ENCODE measurements around the gene SLC43A3. TPM values are rescaled to one million over a fixed set of nuclear protein-coding genes. Genes with fewer than 3 reads are reported as not detected.

SLC43A3 gene
- total RNA-seq, 1 experiment from 2014 or later = 21.4 TPM

DNA sequence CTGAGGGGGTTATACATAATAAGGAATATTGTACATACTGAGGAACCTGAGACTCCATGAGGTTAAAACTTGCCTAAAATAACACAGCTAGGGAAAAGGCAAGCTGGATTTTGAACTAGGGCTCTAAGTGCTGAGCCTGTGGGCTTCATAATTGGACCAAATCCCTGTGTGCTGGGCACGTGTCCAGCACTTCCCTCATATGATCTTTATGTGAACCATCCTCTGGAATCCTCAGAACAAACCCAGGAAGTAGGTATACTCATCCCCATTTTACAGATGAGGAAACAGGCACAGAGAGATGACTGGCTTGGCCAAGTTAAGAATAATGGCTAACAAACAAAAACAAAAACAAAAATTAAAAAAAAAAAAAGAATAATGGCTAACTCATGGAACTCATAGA, 48.3 kb upstream of the SLC43A3 start:
- no peak overlapping the region for H2BK5ac ChIP-seq (ENCODE audit: insufficient read length, low read length)
- H3T11ph ChIP-seq (ENCODE audit: low read length) = no peak overlapping the region
- H3K9ac ChIP-seq (ENCODE audit: extremely low read depth, insufficient read length, low read length) = no peak overlapping the region
- H3K9me3 ChIP-seq (ENCODE audit: control insufficient read depth, low read depth, low read length) = no peaks in the 10 kb centered on the region
- no peak overlapping the region for H2BK120ac ChIP-seq (ENCODE audit: low read depth, low read length, poor library complexity, severe bottlenecking)
- no peak overlapping the region for H2AFZ ChIP-seq (ENCODE audit: low read length)
- Mint-ChIP-seq H3K36me3 (ENCODE audit: insufficient read depth in 1 of 3, low read depth in 3 of 3) (peaks cover 7 to 9% (median 8%) of the 10 kb centered on the region in 3 experiments; a peak in 4 of 7 replicates), H3K9me3 (no peaks in the 10 kb centered on the region; a peak in 2 of 5 replicates), H3K4me1 (peaks cover 27 to 51% of the 10 kb centered on the region in 2 experiments), H3K4me3 (no peak overlapping the region), H3K27ac (no peak overlapping the region), H3K27me3 (ENCODE audit: low read depth) (peaks cover 64% of the 10 kb centered on the region)
- peaks cover 6% of the 10 kb centered on the region for H3K23me2 ChIP-seq (ENCODE audit: insufficient read length, low read depth, low read length, poor library complexity, severe bottlenecking)
- no peak overlapping the region for H2BK15ac ChIP-seq (ENCODE audit: low read depth, low read length)
- no peak for DNase-seq
- H3K27ac ChIP-seq (ENCODE audit: insufficient read length, low read depth, low read length) = no peak overlapping the region
- no peak overlapping the region for H4K91ac ChIP-seq (ENCODE audit: insufficient read length, low read depth, low read length)
- no peak overlapping the region for H2BK20ac ChIP-seq (ENCODE audit: low read depth, low read length, poor library complexity, severe bottlenecking)
- no peak overlapping the region for H4K5ac ChIP-seq (ENCODE audit: insufficient read length, low read depth, low read length)
- H3K79me2 ChIP-seq (ENCODE audit: insufficient read depth, low read length) = no peaks in the 10 kb centered on the region
- no peak overlapping the region for H4K8ac ChIP-seq (replicated peaks; ENCODE audit: insufficient read length, low read depth, low read length)
- no peak overlapping the region for H3K14ac ChIP-seq (ENCODE audit: insufficient read depth, low read length)
- H3K18ac ChIP-seq (ENCODE audit: insufficient read length, low read depth, low read length) = no peak overlapping the region
- no CpG with 5 or more reads among the region's 1 CpG for WGBS (ENCODE audit: extremely low coverage, insufficient read length, low lambda C conversion rate)
- no peak overlapping the region for H3K23ac ChIP-seq (ENCODE audit: insufficient read length, low read depth, low read length)
- no peaks in the 10 kb centered on the region for H3K79me1 ChIP-seq (ENCODE audit: insufficient read depth, low read depth, low read length, poor library complexity, severe bottlenecking)
- peaks cover 6% of the 10 kb centered on the region; the same call in 1 of the 2 replicates for H3K27me3 ChIP-seq (ENCODE audit: insufficient read depth, low read length)
- H3K4ac ChIP-seq (ENCODE audit: low read depth, low read length) = no peak overlapping the region
- H2AK5ac ChIP-seq (ENCODE audit: insufficient read length, low read length) = no peak overlapping the region
- no peak overlapping the region for H3K56ac ChIP-seq (ENCODE audit: insufficient read length, low read depth, low read length)
- H3K4me2 ChIP-seq (ENCODE audit: insufficient read depth, insufficient read length, low read length) = no peak overlapping the region
- H2BK12ac ChIP-seq (ENCODE audit: insufficient read length, low read depth, low read length) = no peak overlapping the region
- H3K4me1 ChIP-seq (ENCODE audit: insufficient read depth, low read length) = peaks cover 2% of the 10 kb centered on the region; the same call in 1 of the 2 replicates
- TF ChIP-seq, protein P1, sequence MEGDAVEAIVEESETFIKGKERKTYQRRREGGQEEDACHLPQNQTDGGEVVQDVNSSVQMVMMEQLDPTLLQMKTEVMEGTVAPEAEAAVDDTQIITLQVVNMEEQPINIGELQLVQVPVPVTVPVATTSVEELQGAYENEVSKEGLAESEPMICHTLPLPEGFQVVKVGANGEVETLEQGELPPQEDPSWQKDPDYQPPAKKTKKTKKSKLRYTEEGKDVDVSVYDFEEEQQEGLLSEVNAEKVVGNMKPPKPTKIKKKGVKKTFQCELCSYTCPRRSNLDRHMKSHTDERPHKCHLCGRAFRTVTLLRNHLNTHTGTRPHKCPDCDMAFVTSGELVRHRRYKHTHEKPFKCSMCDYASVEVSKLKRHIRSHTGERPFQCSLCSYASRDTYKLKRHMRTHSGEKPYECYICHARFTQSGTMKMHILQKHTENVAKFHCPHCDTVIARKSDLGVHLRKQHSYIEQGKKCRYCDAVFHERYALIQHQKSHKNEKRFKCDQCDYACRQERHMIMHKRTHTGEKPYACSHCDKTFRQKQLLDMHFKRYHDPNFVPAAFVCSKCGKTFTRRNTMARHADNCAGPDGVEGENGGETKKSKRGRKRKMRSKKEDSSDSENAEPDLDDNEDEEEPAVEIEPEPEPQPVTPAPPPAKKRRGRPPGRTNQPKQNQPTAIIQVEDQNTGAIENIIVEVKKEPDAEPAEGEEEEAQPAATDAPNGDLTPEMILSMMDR (conservative IDR thresholded peaks at IDR 0.05) = no peak
- H4K20me1 ChIP-seq (ENCODE audit: control insufficient read depth, insufficient read depth, insufficient read length) = no peaks in the 10 kb centered on the region

Data from H9 (cell line).